ENCODE data around the gene ANKAR.
"Not testable (repeated sequence)": the region's sequence is repeated elsewhere in the genome, so short reads cannot be mapped to it uniquely, and the experiment has no call there.

Gene ANKAR

GRCh38 chr2:189684811-189685210 lies 10.3 kb downstream of the ANKAR start:
- Histone ChIP-seq H3K4me3 (ENCODE audit: insufficient read depth in 1 of 2, low read depth in 1 of 2, low read length in 2 of 2) (no peak overlapping the region), H3K4me2 (ENCODE audit: low read length, poor library complexity, severe bottlenecking) (no peak overlapping the region)
- no CpG with 5 or more reads among the region's 1 CpG for WGBS

GRCh38 chr2:189685540-189686229 lies 11.2 kb downstream of the ANKAR start:
- Histone ChIP-seq H3K9ac (ENCODE audit: low read length) (peak overlapping the region; percentile 47), H3K4me1 (ENCODE audit: control insufficient read depth, insufficient read depth, low read depth, low read length) (peaks cover 4% of the 10 kb centered on the region), H3K9me3 (ENCODE audit: control insufficient read depth, low read length) (no peaks in the 10 kb centered on the region), H3K18ac (ENCODE audit: low read depth in 1 of 2, low read length in 2 of 2) (no peak overlapping the region), H3K27ac (ENCODE audit: low read length, poor library complexity, severe bottlenecking) (no peak overlapping the region), H3K79me1 (replicated peaks; ENCODE audit: low read length, poor library complexity, severe bottlenecking) (no peaks in the 10 kb centered on the region), H2AK5ac (ENCODE audit: low read length, severe bottlenecking) (no peak overlapping the region), H2BK12ac (ENCODE audit: low read length in 2 of 2) (no peak overlapping the region), H2BK15ac (ENCODE audit: low read depth, poor library complexity, severe bottlenecking) (no peak overlapping the region), H4K91ac (ENCODE audit: low read length) (no peak overlapping the region), H4K8ac (ENCODE audit: low read length) (no peak overlapping the region), H3K36me3 (ENCODE audit: control insufficient read depth in 1 of 2, insufficient read depth in 2 of 2, low read depth in 1 of 2, low read length in 2 of 2) (no peaks in the 10 kb centered on the region), H2AFZ (ENCODE audit: low read depth, low read length) (no peak overlapping the region), H3K4me2 (ENCODE audit: low read length, poor library complexity, severe bottlenecking) (no peak overlapping the region), H2BK5ac (ENCODE audit: low read depth, low read length, poor library complexity, severe bottlenecking) (no peak overlapping the region), H3K4ac (ENCODE audit: low read depth in 1 of 2, low read length in 2 of 2) (no peak overlapping the region), H3K4me3 (ENCODE audit: insufficient read depth in 1 of 2, low read depth in 1 of 2, low read length in 2 of 2) (no peak overlapping the region), H3K27me3 (ENCODE audit: control insufficient read depth in 1 of 2, insufficient read depth in 1 of 2, low read length in 2 of 2) (no peaks in the 10 kb centered on the region), H2BK120ac (ENCODE audit: low read depth, low read length) (no peak overlapping the region), H3K23ac (ENCODE audit: low read length in 2 of 2) (no peak overlapping the region), H3K14ac (ENCODE audit: low read length in 2 of 2) (no peak overlapping the region)
- WGBS = 41% methylated on average over 2 of the region's 2 CpGs
- DNase-seq = peak; percentile 63

More at GRCh38 chr2:189684811-189685210, 10.3 kb downstream of the ANKAR start:
- Histone ChIP-seq H4K8ac (ENCODE audit: low read length) (no peak overlapping the region), H3K79me1 (replicated peaks; ENCODE audit: low read length, poor library complexity, severe bottlenecking) (no peaks in the 10 kb centered on the region), H4K91ac (ENCODE audit: low read length) (no peak overlapping the region), H3K23ac (ENCODE audit: low read length in 2 of 2) (no peak overlapping the region), H2BK5ac (ENCODE audit: low read depth, low read length, poor library complexity, severe bottlenecking) (no peak overlapping the region), H3K9ac (ENCODE audit: low read length) (no peak overlapping the region), H2BK120ac (ENCODE audit: low read depth, low read length) (no peak overlapping the region), H3K14ac (ENCODE audit: low read length in 2 of 2) (no peak overlapping the region), H2AK5ac (ENCODE audit: low read length, severe bottlenecking) (no peak overlapping the region), H2AFZ (ENCODE audit: low read depth, low read length) (no peak overlapping the region), H3K27me3 (ENCODE audit: control insufficient read depth in 1 of 2, insufficient read depth in 1 of 2, low read length in 2 of 2) (no peaks in the 10 kb centered on the region), H3K27ac (ENCODE audit: low read length, poor library complexity, severe bottlenecking) (no peak overlapping the region), H3K9me3 (ENCODE audit: control insufficient read depth, low read length) (no peaks in the 10 kb centered on the region), H3K4me1 (ENCODE audit: control insufficient read depth, insufficient read depth, low read depth, low read length) (peaks cover 4% of the 10 kb centered on the region), H3K36me3 (ENCODE audit: control insufficient read depth in 1 of 2, insufficient read depth in 2 of 2, low read depth in 1 of 2, low read length in 2 of 2) (no peaks in the 10 kb centered on the region), H3K4ac (ENCODE audit: low read depth in 1 of 2, low read length in 2 of 2) (no peak overlapping the region), H2BK15ac (ENCODE audit: low read depth, poor library complexity, severe bottlenecking) (no peak overlapping the region), H2BK12ac (ENCODE audit: low read length in 2 of 2) (no peak overlapping the region), H3K18ac (ENCODE audit: low read depth in 1 of 2, low read length in 2 of 2) (no peak overlapping the region)
- no peak for DNase-seq

GRCh38 chr2:189687796-189688195 lies 13.3 kb downstream of the ANKAR start:
- not testable (repeated sequence) for H3K79me1 ChIP-seq (replicated peaks; ENCODE audit: low read length, poor library complexity, severe bottlenecking); H4K8ac ChIP-seq (ENCODE audit: low read length); H2AK5ac ChIP-seq (ENCODE audit: low read length, severe bottlenecking); H3K36me3 ChIP-seq (ENCODE audit: control insufficient read depth in 1 of 2, insufficient read depth in 2 of 2, low read depth in 1 of 2, low read length in 2 of 2); H3K18ac ChIP-seq (ENCODE audit: low read depth in 1 of 2, low read length in 2 of 2); H2BK15ac ChIP-seq (ENCODE audit: low read depth, poor library complexity, severe bottlenecking); H2AFZ ChIP-seq (ENCODE audit: low read depth, low read length); H3K9ac ChIP-seq (ENCODE audit: low read length); H3K4me1 ChIP-seq (ENCODE audit: control insufficient read depth, insufficient read depth, low read depth, low read length); H3K27ac ChIP-seq (ENCODE audit: low read length, poor library complexity, severe bottlenecking); H2BK5ac ChIP-seq (ENCODE audit: low read depth, low read length, poor library complexity, severe bottlenecking); H3K23ac ChIP-seq (ENCODE audit: low read length in 2 of 2); H3K4ac ChIP-seq (ENCODE audit: low read depth in 1 of 2, low read length in 2 of 2); H2BK12ac ChIP-seq (ENCODE audit: low read length in 2 of 2); H3K14ac ChIP-seq (ENCODE audit: low read length in 2 of 2); H3K4me3 ChIP-seq (ENCODE audit: insufficient read depth in 1 of 2, low read depth in 1 of 2, low read length in 2 of 2); DNase-seq; H3K9me3 ChIP-seq (ENCODE audit: control insufficient read depth, low read length); H3K27me3 ChIP-seq (ENCODE audit: control insufficient read depth in 1 of 2, insufficient read depth in 1 of 2, low read length in 2 of 2); H4K91ac ChIP-seq (ENCODE audit: low read length); H2BK120ac ChIP-seq (ENCODE audit: low read depth, low read length); H3K4me2 ChIP-seq (ENCODE audit: low read length, poor library complexity, severe bottlenecking)
- 86% methylated on average over 1 of the region's 1 CpG for WGBS

DNA sequence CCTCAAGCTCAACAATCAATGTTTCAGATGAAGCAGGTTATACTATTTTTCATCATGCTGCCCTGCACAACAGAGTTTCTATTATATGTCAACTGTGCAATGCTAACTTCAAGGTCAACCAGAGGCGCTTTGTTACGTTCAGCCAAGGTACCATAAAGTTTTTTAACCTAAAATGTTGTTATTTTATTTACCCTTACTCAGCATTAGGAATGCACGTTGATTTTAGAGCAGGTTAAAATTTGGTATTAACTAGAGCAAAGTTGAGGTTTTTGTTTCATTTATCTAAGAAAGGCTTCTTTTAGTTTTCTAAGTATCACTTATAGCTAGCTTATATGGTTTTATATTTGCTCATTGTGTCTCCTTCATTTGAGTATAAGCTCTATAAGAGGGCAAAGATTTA lies 21.8 kb downstream of the ANKAR start:
- no peak overlapping the region for H3K4ac ChIP-seq (ENCODE audit: low read depth in 1 of 2, low read length in 2 of 2)
- H2BK5ac ChIP-seq (ENCODE audit: low read depth, low read length, poor library complexity, severe bottlenecking) = no peak overlapping the region
- no peak overlapping the region for H3K4me2 ChIP-seq (ENCODE audit: low read length, poor library complexity, severe bottlenecking)
- H2BK120ac ChIP-seq (ENCODE audit: low read depth, low read length) = no peak overlapping the region
- H3K4me3 ChIP-seq (ENCODE audit: insufficient read depth in 1 of 2, low read depth in 1 of 2, low read length in 2 of 2) = no peak overlapping the region
- WGBS = no CpG with 5 or more reads among the region's 3 CpGs
- no peak overlapping the region for H3K14ac ChIP-seq (ENCODE audit: low read length in 2 of 2)
- H4K8ac ChIP-seq (ENCODE audit: low read length) = no peak overlapping the region
- no peak overlapping the region for H3K27ac ChIP-seq (ENCODE audit: low read length, poor library complexity, severe bottlenecking)
- no peak overlapping the region for H3K18ac ChIP-seq (ENCODE audit: low read depth in 1 of 2, low read length in 2 of 2)
- no peak overlapping the region for H2BK15ac ChIP-seq (ENCODE audit: low read depth, poor library complexity, severe bottlenecking)
- no peak overlapping the region for H4K91ac ChIP-seq (ENCODE audit: low read length)
- H3K23ac ChIP-seq (ENCODE audit: low read length in 2 of 2) = no peak overlapping the region
- H3K9ac ChIP-seq (ENCODE audit: low read length) = no peak overlapping the region
- H3K36me3 ChIP-seq (ENCODE audit: control insufficient read depth in 1 of 2, insufficient read depth in 2 of 2, low read depth in 1 of 2, low read length in 2 of 2) = peaks cover 0 to 12% of the 10 kb centered on the region in 2 experiments
- H3K4me1 ChIP-seq (ENCODE audit: control insufficient read depth, insufficient read depth, low read depth, low read length) = peaks cover 1% of the 10 kb centered on the region
- H3K27me3 ChIP-seq (ENCODE audit: control insufficient read depth in 1 of 2, insufficient read depth in 1 of 2, low read length in 2 of 2) = no peaks in the 10 kb centered on the region
- no peak overlapping the region for H2BK12ac ChIP-seq (ENCODE audit: low read length in 2 of 2)
- no peaks in the 10 kb centered on the region for H3K79me1 ChIP-seq (replicated peaks; ENCODE audit: low read length, poor library complexity, severe bottlenecking)
- no peak overlapping the region for H2AK5ac ChIP-seq (ENCODE audit: low read length, severe bottlenecking)
- H3K9me3 ChIP-seq (ENCODE audit: control insufficient read depth, low read length) = no peaks in the 10 kb centered on the region
- H2AFZ ChIP-seq (ENCODE audit: low read depth, low read length) = no peak overlapping the region
- DNase-seq = no peak

Measured in mesenchymal stem cell (in vitro differentiated cells and primary cell).